ENCODE measurements around the gene SLC6A3.

The SLC6A3 gene

GRCh38 chr5:1351156-1351555 lies 94.1 kb downstream of the SLC6A3 start:
- no peak for DNase-seq (ENCODE audit: low read depth)
- TF ChIP-seq MYC (IDR thresholded peaks at IDR 0.05; ENCODE audit: low read depth, low read length) (no peak), POLR2A (IDR thresholded peaks at IDR 0.05; ENCODE audit: extremely low read depth, insufficient read length) (no peak)
- no peak overlapping the region for H3K4me3 ChIP-seq (ENCODE audit: low read depth, low read length)

GRCh38 chr5:1349246-1349645 lies 96.0 kb downstream of the SLC6A3 start:
- no peak overlapping the region for H3K4me3 ChIP-seq (ENCODE audit: low read depth, low read length)
- no peak for DNase-seq (ENCODE audit: low read depth)
- TF ChIP-seq, protein P1, sequence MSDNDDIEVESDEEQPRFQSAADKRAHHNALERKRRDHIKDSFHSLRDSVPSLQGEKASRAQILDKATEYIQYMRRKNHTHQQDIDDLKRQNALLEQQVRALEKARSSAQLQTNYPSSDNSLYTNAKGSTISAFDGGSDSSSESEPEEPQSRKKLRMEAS (IDR thresholded peaks at IDR 0.05; ENCODE audit: low read depth, low read length) = no peak
- TF ChIP-seq MYC (IDR thresholded peaks at IDR 0.05; ENCODE audit: low read depth, low read length) (no peak), CTCF (IDR thresholded peaks at IDR 0.05; ENCODE audit: low read depth, low read length) (peak; percentile 15), POLR2A (IDR thresholded peaks at IDR 0.05; ENCODE audit: extremely low read depth, insufficient read length) (no peak)

GRCh38 chr5:1348986-1349245 lies 96.3 kb downstream of the SLC6A3 start:
- no peak for DNase-seq (ENCODE audit: low read depth)

GRCh38 chr5:1347571-1347970 lies 97.7 kb downstream of the SLC6A3 start:
- peak; percentile 59 for TF ChIP-seq MYC (IDR thresholded peaks at IDR 0.05; ENCODE audit: low read depth, low read length)
- TF ChIP-seq CTCF (IDR thresholded peaks at IDR 0.05; ENCODE audit: low read depth, low read length) = no peak
- TF ChIP-seq, protein P1 (IDR thresholded peaks at IDR 0.05; ENCODE audit: low read depth, low read length) = peak; percentile 81

More at GRCh38 chr5:1348986-1349245, 96.3 kb downstream of the SLC6A3 start:
- TF ChIP-seq CTCF (IDR thresholded peaks at IDR 0.05; ENCODE audit: low read depth, low read length) (no peak), POLR2A (IDR thresholded peaks at IDR 0.05; ENCODE audit: extremely low read depth, insufficient read length) (no peak), MYC (IDR thresholded peaks at IDR 0.05; ENCODE audit: low read depth, low read length) (no peak)
- TF ChIP-seq, protein P1 (IDR thresholded peaks at IDR 0.05; ENCODE audit: low read depth, low read length) = no peak
- H3K4me3 ChIP-seq (ENCODE audit: low read depth, low read length) = no peak overlapping the region

DNA sequence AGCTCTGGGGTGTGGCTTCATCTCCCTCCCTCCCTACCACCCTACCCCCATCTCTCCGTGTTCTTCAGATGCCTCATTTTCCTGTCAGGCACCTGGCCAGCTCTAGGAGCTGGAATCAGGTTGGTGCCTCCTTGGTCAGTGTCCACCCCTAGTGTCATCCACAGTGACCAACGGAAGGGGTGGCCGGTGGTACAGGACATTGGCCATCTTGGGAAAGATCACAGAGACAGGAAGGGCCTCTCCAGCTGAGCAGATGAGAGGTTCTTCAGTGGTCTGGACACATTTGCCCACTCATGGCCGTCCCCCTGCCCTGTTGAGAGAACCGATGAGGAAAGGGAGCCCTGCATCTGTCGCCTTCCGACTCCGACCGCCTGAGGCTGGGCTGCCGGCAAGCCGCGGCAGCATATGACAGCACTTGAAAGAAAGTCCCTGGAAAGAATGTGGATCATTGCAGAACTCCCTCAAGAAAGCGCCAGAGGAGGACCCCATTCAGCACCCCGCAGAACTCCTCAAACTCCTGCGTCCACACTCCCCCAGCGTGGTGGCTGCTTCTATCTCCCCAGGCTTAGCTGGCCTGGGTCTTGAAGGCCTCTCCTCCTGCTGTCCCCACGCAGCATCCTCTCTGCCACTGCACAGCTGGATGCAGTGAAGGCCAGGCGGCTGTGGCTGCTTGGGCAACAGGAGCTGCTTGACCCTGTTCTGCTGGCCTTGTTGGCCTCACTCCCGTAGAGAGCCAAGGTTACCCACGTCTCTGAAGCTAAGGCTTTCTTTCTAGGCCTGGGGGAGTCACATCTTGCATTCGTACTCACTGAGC lies 98.4 kb downstream of the SLC6A3 start:
- DNase-seq (ENCODE audit: low read depth) = peak; percentile 29
- TF ChIP-seq, protein P1 (IDR thresholded peaks at IDR 0.05; ENCODE audit: low read depth, low read length) = no peak
- no peak for TF ChIP-seq POLR2A (IDR thresholded peaks at IDR 0.05; ENCODE audit: extremely low read depth, insufficient read length)
- TF ChIP-seq CTCF (IDR thresholded peaks at IDR 0.05; ENCODE audit: low read depth, low read length) = no peak
- no peak for TF ChIP-seq MYC (IDR thresholded peaks at IDR 0.05; ENCODE audit: low read depth, low read length)
- no peak overlapping the region for H3K4me3 ChIP-seq (ENCODE audit: low read depth, low read length)

More at GRCh38 chr5:1347571-1347970, 97.7 kb downstream of the SLC6A3 start:
- no peak overlapping the region for H3K4me3 ChIP-seq (ENCODE audit: low read depth, low read length)
- DNase-seq (ENCODE audit: low read depth) = peak; percentile 83

DNA sequence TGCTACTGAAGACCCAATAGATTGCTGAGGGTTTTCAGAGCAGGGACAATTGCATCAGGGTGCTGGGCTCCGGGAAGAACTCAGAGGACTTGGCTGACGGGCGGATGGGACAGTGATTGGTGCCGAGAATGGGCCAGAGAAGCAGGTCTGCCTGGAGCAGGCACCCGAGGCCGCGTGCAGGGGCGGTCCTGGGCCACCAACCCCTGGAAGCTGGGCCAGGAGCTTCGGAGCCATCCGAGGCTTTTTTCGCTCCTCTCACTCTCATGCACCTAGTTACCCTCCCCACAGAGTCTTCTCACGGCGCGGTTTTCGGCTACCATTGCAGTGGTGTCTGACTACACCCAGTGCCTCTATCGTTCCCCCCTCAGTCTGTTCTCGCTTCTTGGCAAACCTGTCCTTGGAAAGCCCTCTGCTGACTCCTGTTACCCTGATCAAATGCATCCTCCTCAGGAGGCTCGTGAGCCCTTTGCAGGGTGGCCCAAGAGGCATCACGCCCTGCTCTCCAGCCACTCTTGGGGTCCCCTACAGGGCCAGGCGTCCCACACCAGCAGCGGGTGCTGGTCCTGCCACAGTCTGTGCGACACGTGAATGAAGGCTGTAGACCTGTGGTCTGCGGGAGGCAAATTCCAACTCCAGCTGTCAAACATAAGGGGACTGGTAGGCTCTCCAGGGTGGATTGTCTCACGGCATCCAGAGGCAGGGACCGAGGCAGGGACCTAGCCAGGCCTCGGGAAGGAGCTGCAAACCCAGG lies 99.2 kb downstream of the SLC6A3 start:
- TF ChIP-seq, protein P1 (IDR thresholded peaks at IDR 0.05; ENCODE audit: low read depth, low read length) = no peak
- no peak for TF ChIP-seq CTCF (IDR thresholded peaks at IDR 0.05; ENCODE audit: low read depth, low read length)
- no peak for TF ChIP-seq MYC (IDR thresholded peaks at IDR 0.05; ENCODE audit: low read depth, low read length)
- TF ChIP-seq POLR2A (IDR thresholded peaks at IDR 0.05; ENCODE audit: extremely low read depth, insufficient read length) = no peak
- DNase-seq (ENCODE audit: low read depth) = no peak
- peak overlapping the region; percentile 94 for H3K4me3 ChIP-seq (ENCODE audit: low read depth, low read length)
